HG02938 (cell line): ENCODE measurements around the gene IRS2.

ENCODE experiments used
- ATAC-seq: cut with Tn5 transposase; IDR thresholded peaks from one replicate; pipeline ENCODE4 v1.9.1; 2021; ENCODE audit warnings: mild to moderate bottlenecking, moderate library complexity; ENCODE audit not compliant: unreplicated experiment

The IRS2 gene

DNA sequence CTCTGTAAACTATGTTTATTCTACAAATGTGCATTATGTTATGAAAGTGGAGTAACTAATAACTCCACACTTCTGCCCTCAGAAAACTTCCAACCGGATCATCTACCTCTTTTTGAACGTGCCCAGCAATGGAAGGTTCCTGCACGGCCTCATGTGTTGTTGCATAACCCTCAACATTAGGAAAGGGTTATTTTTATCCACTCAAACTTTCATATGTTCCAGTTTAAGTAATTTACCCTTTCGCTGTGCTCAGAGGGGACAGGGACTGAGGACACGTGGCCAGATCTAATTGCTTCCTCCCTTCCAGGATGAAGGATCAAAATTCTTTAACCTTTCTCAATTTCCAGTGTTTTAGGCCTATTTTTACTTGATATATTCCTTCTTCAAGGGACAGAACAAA lies 29.6 kb downstream of the IRS2 start:
- no peak for ATAC-seq

DNA sequence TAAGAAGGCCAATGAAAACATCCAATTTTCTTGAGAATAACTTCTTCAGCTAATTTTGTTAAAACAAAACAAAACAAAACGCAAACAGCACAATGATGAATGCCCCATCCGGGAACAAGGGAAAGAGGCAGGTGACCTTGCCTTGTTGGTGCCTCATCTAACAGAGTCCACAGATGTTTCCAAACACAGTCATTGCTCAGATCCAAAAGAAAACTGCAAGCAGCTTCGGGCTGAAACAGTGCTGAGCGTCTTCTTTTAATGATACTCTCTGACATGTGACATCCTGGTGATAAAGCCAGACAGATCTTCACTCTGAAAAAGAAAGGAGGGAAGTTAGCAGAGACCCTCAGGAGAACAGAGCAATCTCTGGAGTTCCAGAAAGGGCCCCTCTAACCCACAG lies 30.4 kb downstream of the IRS2 start:
- no peak for ATAC-seq

DNA sequence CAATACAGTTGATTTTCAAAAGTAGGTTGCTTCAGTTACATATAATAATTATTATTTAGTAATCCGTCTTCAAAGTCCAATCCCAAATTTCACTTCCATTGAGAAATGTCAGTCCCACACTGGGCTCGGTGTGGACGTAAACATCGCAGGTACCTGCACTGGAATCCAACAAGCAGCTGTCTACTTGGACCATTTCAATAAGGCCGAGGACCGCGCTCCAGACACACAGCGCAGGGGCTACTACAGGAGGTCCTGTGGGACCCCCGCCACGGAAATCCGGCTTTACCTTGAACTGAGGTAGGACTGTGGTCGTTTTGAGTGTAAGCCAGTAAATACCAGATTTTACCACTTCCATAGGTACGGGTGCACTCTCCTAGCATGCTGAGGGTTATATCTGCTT lies 30.8 kb downstream of the IRS2 start:
- no peak for ATAC-seq

DNA sequence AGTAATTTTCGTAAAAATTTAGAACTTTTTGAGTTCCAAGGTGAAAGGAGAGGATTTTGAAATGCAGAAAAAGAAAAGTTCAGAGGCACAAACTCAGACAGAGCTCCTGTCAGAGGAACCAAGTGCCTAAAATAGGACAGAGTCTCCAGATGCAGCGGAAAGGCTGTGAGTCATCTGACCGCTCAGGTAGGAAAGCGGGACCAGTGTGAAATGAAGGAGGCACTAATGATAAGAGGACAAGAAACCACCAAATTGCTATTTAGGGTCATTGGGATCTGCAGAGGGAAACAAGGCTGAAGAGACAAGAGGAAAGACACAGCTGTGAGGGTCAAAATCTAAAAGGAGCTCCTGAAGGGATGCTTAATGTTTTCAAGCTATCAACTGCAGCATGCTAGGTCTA lies 34.9 kb downstream of the IRS2 start:
- ATAC-seq = no peak

DNA sequence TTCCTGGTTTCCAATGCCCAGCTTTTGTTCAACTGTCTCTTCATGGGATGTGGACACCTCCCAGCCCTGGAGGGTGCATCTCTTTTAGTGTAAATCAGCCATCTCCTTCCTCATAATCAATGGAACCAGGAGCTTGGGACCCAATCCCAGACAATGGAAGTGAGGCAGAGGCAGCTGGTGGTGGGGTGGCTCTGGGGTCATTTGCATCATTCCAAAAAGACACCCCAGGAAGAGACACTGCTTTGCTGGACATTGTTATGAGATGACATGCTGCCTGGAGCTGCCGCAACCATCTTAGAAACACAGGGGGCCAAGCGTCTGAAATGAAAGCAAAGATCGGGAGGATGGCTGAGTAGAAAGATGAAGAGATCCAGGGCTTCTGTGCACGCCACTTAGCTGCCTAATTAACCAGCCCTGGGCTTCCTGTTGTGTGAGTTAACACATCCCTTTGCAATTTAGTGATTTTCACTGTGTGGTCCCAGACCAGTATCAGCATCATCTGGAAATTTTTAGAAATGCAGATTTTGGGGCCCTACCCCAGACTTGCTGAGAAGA lies 36.1 kb downstream of the IRS2 start:
- no peak for ATAC-seq

DNA sequence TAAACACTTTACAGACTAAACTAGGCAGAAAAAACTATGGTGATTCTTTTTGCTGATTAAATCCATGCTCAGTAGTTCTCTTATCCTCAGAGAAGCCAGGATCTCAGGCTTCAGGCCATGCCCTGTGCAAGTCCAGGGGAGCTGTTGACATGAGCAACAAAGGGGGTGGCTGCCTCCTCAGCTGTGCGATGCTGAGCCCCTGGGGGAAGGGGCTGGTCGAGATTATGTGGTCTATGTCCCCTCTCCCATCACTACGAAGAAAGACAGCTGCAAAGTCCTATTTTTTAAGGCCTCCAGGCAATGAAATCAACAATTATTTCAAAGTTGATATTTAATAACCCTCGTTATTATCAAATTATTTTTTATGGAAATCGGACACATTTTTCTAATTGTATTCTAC lies 37.0 kb downstream of the IRS2 start:
- ATAC-seq = no peak

DNA sequence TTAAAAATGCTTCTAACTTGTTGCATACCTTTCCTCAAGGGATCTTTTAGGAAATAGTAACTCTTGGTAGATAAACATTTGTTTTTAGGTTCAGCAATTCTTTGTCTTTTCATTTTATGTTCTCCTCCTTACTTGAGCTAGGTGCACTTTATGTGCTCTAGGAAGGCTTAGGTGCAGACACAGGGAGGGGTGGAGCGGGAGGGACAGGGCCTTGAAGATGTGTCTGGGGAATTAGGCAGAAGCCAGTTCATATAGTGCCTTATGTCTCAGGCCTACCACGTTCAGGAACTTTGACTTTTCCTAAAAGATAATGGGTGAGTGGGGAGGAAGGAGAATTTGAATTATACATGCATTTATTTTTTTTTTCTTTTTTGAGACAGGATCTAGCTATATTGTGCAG lies 37.7 kb downstream of the IRS2 start:
- ATAC-seq = no peak

DNA sequence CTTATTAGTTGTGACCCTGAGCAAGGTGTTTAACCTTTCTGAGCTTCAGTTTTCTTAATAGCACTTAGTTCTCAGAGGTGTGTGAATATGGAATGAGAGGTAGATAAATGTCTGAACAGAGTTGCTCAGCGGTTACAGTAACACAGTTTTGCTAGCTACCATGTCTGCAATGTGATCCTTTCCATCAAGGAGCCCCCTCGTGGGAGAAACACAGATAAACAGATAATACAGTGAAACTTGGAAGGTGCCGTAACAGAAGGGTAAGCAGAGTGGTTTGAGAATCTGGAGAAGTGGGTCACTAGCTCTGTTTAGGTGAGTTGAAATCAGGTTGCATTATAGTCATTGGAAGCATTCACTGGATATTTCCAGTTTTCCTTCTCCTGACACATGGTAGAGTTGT lies 38.9 kb downstream of the IRS2 start:
- no peak for ATAC-seq

DNA sequence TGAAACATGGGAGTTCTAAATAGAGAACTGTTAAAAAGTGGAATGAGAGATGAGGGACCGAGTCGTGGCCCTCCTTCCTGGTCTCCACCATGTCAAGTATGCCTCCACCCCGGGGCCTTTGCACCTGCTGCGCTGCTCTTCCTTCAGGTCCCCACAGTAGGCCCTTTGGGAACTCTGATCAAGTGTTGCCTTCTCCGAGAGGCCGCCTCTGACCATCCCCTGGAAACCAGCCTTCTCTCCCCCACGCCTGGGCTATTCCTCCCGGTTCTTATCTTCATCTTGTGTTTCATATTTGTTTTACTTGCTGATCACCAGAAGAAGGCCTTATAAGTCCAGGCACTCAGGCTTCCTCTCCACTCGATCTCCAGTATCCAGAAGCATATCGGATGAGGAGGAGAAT lies 40.0 kb downstream of the IRS2 start:
- ATAC-seq = no peak

DNA sequence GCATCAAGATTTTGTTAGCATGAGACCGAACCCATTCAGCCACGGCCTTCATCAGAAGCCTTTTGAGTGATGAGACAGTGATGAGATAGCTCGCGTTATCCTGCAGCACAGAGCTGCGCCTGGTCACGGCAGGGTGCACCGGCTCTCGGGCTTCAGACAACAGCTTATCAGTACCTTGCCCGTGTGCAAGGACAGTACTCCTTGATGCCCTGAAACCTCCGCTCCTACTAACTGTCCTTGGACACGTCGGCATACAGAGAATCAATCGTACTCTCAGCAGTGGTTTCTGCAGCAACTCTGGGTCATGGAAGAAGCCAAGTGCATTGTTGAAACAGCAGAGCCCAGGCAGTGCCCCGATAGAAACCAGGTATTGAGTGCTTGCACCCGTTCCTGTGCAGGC lies 40.7 kb downstream of the IRS2 start:
- no peak for ATAC-seq

DNA sequence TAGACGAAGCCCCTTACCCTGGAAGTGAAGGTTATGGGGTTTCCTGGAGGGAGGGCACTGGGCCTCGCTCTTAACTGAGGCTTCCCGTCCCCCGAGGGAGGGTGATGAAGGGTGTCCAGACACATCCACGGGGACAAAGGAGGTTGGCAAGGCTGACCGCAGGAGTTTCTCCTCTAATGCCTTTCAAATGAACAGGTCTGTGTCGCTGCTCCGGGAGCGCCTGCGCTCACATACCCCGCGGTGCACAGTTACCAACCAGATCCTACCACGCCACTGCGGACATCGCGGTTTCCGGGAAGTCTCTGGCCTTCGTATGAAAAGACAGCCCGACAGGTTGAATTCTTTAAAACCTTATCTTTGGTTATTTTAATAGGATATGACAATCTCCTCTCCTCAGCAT lies 41.3 kb downstream of the IRS2 start:
- no peak for ATAC-seq

DNA sequence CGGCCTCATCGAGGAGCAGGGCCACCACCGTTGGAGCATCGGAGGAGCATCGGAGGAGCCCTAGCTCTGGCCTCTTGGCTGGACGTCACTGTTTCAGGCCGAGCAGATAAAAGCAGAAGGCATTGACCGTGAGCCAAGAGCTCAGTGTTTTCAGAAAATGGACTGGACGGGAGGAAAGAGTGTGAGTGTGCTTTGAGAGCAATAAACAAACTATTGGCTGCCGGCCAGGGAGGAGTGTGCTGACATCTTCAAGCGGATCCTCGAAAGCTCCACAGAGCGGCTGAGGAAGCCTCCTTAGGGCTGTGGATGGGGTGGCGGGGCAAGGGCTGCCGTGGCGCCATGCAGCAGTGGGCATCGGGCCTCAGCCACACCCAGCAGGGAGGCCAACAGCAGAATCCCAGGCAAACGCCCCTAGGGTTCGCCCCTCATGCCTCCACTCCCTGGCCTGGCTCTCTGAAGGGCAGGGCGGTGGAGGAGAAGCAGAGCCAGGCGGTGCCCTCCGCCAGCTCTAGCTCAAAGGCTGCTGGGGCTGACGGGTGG lies 41.8 kb downstream of the IRS2 start:
- ATAC-seq = no peak

DNA sequence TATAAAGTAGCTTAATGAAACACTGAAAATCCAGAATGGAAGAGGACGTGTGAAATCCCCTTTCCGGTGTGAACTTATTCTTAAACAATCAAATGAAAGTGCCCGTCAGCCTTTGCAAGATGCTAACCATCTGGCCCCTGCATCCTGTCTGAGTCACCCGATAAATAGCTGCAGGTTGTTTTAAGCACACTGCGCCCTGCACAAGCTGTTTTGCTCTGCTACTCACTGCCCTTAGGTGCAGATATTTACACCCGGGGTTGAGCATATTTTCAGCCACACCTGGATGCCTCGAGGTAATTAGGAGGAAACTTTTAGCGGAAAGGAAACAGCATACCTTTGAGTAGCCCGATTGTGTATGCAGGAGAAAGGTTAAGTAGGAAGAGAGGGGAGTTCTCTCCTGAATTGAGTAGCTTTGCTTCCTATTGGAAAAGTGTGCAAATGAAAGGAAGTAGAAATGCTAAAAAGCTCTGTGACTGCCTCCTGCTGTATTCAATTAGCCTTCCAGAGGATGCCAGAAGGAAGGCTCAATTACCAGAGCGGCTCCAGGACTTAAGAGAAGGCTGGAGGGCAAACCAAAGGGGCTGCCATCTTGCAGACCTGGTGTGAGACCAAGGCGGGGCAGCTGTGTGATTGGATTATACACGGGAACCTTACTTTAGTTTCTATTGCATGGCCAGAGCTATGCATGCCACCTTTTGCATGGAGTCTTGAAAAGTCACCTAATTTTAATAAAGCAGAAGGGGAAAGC lies 42.5 kb downstream of the IRS2 start:
- no peak for ATAC-seq

DNA sequence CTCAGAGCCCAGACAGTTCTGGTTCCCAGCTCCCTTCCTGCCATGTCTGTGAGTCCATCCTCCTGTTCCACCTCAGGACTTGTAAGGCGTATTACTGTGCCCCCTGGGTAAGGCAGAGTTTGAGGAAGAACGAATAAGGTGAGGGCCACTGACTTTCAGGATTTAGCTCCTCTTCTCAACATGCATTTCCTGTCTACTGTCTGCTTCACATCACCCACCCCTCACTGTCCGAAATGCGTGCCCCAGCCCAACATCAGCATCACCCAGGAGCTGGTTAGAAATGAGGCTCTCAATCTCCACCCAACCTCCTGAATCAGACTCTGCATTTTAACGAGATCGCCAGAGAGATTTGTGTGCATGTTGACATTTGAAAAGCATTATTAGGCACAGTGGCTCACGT lies 44.4 kb downstream of the IRS2 start:
- no peak for ATAC-seq

DNA sequence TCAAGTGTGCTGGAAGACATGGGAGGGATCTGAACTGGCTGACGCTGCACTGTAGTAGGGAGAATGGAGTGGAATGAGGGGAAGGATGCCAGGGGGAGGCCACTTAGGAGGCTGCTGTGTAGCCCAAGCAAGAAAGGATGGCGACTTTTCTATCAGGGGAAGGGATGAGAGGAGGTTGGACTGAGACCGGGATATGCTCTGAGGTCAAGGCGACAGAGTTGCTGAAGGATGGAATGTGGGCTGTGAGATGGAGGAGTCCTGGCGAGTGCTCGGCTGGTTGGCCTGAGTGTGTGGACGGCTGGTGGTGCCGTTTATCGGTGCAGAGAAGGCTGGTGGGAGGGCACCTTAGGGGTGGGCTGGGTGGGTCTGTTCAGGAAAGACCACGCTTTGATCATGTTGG lies 45.7 kb downstream of the IRS2 start:
- no peak for ATAC-seq

DNA sequence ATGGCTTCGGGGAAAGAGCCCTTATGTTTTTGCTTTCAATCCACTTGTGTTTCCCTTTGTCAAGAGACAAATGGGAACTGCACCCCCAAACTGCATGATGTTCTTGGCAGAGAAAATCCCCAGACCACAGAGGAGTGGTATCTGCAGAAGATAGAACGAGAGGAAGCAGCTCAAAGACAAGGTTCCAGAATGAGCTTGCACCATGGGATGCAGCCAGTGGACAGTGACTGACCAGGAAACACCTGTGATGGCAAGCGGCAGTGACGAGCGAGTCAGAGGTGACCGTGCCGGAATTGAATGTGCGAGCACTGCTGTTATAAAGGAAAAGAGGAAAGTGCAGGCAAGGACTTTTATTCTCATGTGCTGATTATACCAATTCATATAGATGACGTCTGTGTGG lies 46.3 kb downstream of the IRS2 start:
- no peak for ATAC-seq

DNA sequence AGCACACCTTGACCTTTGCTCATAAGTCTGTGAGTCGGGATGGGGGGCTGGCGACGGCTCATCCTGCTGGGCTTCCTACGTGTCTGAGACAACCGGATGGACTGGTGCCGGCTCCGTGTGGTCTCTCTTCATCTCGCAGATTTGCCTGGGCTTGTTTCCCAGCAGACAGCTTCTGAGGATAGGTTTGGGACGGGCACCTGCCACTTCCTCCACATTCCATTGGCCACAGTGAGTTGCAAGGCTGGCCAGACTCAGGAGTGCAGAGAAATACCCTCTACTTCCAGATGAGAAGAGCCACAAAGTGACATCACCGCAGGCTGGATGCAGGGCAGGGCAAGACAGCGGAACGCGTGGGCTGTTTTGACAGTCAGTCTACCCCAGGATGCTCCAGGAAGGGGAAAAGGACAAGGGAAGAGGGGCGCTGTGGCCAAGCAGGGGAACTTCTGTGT lies 48.1 kb downstream of the IRS2 start:
- ATAC-seq = no peak

DNA sequence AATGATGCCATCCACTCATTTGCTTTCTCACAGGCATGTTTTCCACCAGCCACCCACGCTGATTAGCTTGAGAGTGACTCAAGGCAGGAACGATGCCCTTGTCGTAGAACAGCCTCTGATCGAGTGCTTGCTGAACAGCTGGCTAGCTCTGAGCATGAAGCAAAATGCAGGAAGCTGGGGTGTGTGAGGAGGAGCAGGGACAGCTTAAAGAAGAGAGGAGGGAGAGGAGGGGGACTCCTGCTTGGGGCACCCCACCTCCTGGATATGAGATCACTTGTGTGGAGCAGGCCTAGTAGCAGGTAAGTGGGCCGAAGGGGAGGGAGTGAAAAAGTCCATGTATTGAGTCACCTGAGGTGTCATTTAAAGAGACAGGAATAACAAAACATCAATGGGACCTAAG lies 48.8 kb downstream of the IRS2 start:
- ATAC-seq = no peak

DNA sequence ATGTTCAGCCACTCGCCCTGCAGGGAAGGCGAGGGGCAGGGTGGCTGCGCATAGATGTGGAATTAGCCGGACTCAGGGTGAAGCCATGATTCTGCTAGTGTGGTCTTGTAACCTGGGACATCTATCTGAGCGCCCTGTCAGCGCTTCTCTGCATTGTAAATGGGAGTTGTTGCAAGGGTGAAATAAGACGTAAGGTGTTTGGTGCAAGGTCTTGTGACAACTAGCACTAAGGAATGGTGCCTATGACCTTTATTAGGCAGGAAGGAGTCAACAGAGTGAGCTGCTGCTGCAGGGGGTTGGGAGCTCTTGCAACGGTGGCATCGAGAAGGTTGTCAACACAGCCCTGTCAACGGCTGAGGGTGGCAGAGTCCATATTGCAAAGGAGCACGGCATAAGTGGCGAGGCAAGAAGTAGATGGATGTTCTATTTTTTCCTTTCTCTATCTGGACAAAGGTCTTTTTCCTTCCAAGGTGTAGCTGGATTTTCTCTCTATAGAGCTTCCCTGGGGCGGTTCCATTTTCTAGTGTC lies 49.3 kb downstream of the IRS2 start:
- no peak for ATAC-seq

DNA sequence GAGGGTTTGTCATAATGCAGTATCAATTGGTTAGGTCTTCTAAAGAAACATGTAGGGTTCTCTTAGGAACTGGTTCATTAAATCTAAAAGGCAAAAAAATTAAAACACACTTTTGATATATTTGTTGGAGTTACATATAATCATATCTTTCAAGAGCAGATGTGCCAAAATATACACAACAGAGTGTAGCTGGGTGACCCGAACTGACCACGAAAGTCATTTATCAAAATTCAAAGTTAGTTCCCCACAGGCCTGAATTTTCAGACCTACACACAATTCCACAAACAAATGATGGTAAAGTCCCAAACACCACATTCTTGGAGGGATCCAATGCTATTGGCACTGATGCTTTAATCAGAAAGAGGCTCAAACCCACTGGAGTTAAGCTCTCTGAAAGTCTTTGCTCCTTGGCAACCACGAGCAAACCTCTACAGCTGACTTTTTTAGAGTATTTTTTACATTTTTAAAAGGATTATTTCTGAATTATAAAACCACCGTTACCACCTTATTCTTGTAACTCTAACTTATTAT lies 50.9 kb downstream of the IRS2 start:
- no peak for ATAC-seq

DNA sequence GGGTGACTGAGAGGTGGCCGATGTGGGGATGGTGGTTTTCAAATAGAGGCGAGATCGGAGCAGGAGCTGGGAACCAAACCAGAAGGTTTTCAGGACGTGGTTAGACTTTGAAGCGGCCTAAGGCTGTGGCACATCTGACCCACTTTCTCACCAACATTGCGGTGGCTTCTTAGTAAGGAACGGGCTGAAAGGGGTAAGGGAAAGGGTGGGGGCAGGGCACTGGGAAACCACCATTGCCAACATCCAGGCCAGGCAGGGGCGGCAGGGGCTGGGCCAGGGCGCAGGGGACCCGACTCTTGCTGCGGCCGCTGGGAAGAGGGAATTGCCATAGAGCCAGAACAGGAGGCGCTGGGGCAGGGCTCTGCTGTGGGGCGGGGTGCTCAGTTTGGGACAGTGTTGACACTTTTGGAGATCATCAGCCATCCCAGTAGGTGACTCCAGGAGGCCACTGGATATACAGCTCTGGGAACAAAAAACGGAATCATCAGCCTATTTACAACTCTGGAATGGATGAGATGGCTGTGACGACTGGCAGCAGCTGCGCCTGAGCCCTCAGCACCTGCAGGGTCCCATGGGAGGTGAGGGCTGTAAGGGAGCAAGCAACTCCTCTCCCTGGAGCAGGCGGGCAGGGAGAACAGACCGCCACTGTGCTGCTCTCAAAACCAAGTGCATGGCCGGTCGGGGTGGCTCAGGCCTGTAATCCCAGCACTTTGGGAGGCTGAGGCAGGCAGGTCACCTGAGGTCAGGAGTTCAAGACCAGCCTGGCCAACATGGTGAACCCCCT lies 52.2 kb downstream of the IRS2 start:
- ATAC-seq = no peak
